Stimulated activated CD8-positive, alpha-beta memory T cell treated with anti-CD3 and anti-CD28 coated beads, Interleukin-7, amount 100 ng/mL, for 1 hour (primary cell): ENCODE results near the gene CASZ1.

Experiments used
- DNase-seq, 2 donors: peaks; one replicate each; pipeline ENCODE4 v3.0.0-alpha.2; 2020; ENCODE audit warnings: low read depth in 2 of 2

CASZ1 gene

GRCh38 chr1:10670190-10670589, 126.3 kb downstream of the CASZ1 start:
- DNase-seq, result no peak

GRCh38 chr1:10669570-10669969, 126.9 kb downstream of the CASZ1 start:
- DNase-seq, result no peak

- no peak for DNase-seq
Observed at GRCh38 chr1:10667861-10668761, 128.3 kb downstream of the CASZ1 start.

GRCh38 chr1:10665930-10666850, 130.3 kb downstream of the CASZ1 start:
- DNase-seq, result no peak

- no peak for DNase-seq
Observed at GRCh38 chr1:10665226-10665625, 131.2 kb downstream of the CASZ1 start.

GRCh38 chr1:10664251-10664650, 132.2 kb downstream of the CASZ1 start:
- DNase-seq, result no peak

- no peak for DNase-seq
Observed at GRCh38 chr1:10663678-10664035, 132.8 kb downstream of the CASZ1 start.

GRCh38 chr1:10662824-10663677, 133.4 kb downstream of the CASZ1 start:
- no peak for DNase-seq

GRCh38 chr1:10662090-10662688, 134.3 kb downstream of the CASZ1 start:
- no peak for DNase-seq

GRCh38 chr1:10661453-10661852, 135.0 kb downstream of the CASZ1 start:
- DNase-seq, result no peak

GRCh38 chr1:10659646-10660540, 136.6 kb downstream of the CASZ1 start:
- no peak for DNase-seq

GRCh38 chr1:10659218-10659617, 137.2 kb downstream of the CASZ1 start:
- no peak for DNase-seq

GRCh38 chr1:10658396-10659066, 137.9 kb downstream of the CASZ1 start:
- no peak for DNase-seq

- DNase-seq, result no peak
Observed at GRCh38 chr1:10657088-10657847, 139.2 kb downstream of the CASZ1 start.

- no peak for DNase-seq
Observed at GRCh38 chr1:10656431-10656830, 140.0 kb downstream of the CASZ1 start.

- no peak for DNase-seq
Observed at GRCh38 chr1:10655002-10655401, 141.4 kb downstream of the CASZ1 start.

- no peak for DNase-seq
Observed at GRCh38 chr1:10653370-10654125, 142.9 kb downstream of the CASZ1 start.

GRCh38 chr1:10652626-10653025, 143.8 kb downstream of the CASZ1 start:
- no peak for DNase-seq
